IMR-90 (cell line): Measurements from ENCODE around the gene TBXAS1. TPM values are rescaled to one million over a fixed set of nuclear protein-coding genes. Genes with fewer than 3 reads are reported as not detected.
A peak's percentile ranks its signal among the peaks of the same experiment; 100 is the strongest.

Experiments
- ATAC-seq: fragments of 200-7000 bp; cut with Tn5 transposase; 2 replicates; pipeline ENCODE4 v1.9.1; 2020; ENCODE audit warnings: low read depth, mild to moderate bottlenecking, moderate library complexity
- BruUV-seq: library from RNA; stranded (reverse); fragments of 400-500 nt; replicated peaks from 2 replicates; lab custom pipeline; 2021; lab: Mats Ljungman, UMichigan
- CTCF ChIA-PET: fragments of 300-600 bp; formaldehyde crosslinking; extraction: SDS; loops from one replicate; lab custom pipeline; 2021; ENCODE audit warnings: antibody characterized with exemption; lab: Yijun Ruan, JAX
- POLR2A ChIA-PET: fragments of 300-600 bp; sonication (Branson Sonifier 250); formaldehyde crosslinking; loops from one replicate; lab custom pipeline; 2022; ENCODE audit warnings: antibody characterized with exemption; ENCODE audit not compliant: unreplicated experiment; lab: Charles Lee
- DNase-seq: peaks from one replicate; pipeline ENCODE4 v3.0.0; 2013
- H2AFZ ChIP-seq: replicated peaks from 2 replicates; pipeline ENCODE3; 2013; ENCODE audit warnings: low read length, mild to moderate bottlenecking; ENCODE audit not compliant: poor library complexity
- H2AK5ac ChIP-seq: 2 replicates; pipeline ENCODE4 v1.6.1; 2013; ENCODE audit warnings: low read depth, low read length, inconsistent platforms
- H2AK9ac ChIP-seq: replicated peaks from 2 replicates; pipeline ENCODE3; 2013; ENCODE audit warnings: mild to moderate bottlenecking, low read depth, low read length, moderate library complexity; ENCODE audit not compliant: poor library complexity
- H2BK120ac ChIP-seq: 2 replicates; pipeline ENCODE4 v1.6.1; 2013; ENCODE audit warnings: low read depth, low read length, inconsistent platforms
- H2BK15ac ChIP-seq: 3 replicates; pipeline ENCODE4 v1.6.1; 2013; ENCODE audit warnings: low read depth, low read length, inconsistent platforms
- H2BK20ac ChIP-seq: 2 replicates; pipeline ENCODE4 v1.6.1; 2013; ENCODE audit warnings: low read depth, mild to moderate bottlenecking, inconsistent platforms, low read length, moderate library complexity
- H2BK5ac ChIP-seq: 2 replicates; pipeline ENCODE4 v1.6.1; 2013; ENCODE audit warnings: mild to moderate bottlenecking, low read depth, low read length, inconsistent platforms; ENCODE audit not compliant: poor library complexity, severe bottlenecking
- H3K14ac ChIP-seq: replicated peaks from 2 replicates; pipeline ENCODE4 v1.6.1; 2013; ENCODE audit warnings: low read depth, low read length, inconsistent platforms
- H3K18ac ChIP-seq: 2 replicates; pipeline ENCODE4 v1.6.1; 2013; ENCODE audit warnings: low read depth, low read length, control low read depth
- H3K23ac ChIP-seq: 2 replicates; pipeline ENCODE4 v1.6.1; 2013; ENCODE audit warnings: low read depth, low read length, inconsistent platforms
- H3K27ac ChIP-seq: 2 replicates; pipeline ENCODE4 v1.5.1; 2013; ENCODE audit warnings: mild to moderate bottlenecking, control low read depth, low read length; ENCODE audit not compliant: insufficient read depth
- H3K27me3 ChIP-seq: 2 replicates; pipeline ENCODE4 v1.6.1; 2013; ENCODE audit warnings: low read length; ENCODE audit not compliant: control insufficient read depth, insufficient read depth
- H3K36me3 ChIP-seq: 2 replicates; pipeline ENCODE4 v1.6.1; 2013; ENCODE audit warnings: low read length, mixed read lengths; ENCODE audit not compliant: control insufficient read depth, insufficient read depth
- H3K4ac ChIP-seq: 2 replicates; pipeline ENCODE4 v1.6.1; 2013; ENCODE audit warnings: low read depth, low read length, inconsistent platforms
- H3K4me1 ChIP-seq: 2 replicates; pipeline ENCODE4 v1.6.1; 2013; ENCODE audit warnings: low read length, mixed read lengths; ENCODE audit not compliant: control insufficient read depth, insufficient read depth
- H3K4me2 ChIP-seq: 2 replicates; pipeline ENCODE4 v1.6.1; 2013; ENCODE audit warnings: low read depth, mild to moderate bottlenecking, control low read depth, low read length, moderate library complexity
- H3K4me3 ChIP-seq: 2 replicates; pipeline ENCODE4 v1.5.1; 2013; ENCODE audit warnings: low read depth, mild to moderate bottlenecking, control low read depth, low read length, moderate library complexity; ENCODE audit not compliant: insufficient read depth
- H3K56ac ChIP-seq: 2 replicates; pipeline ENCODE4 v1.6.1; 2013; ENCODE audit warnings: low read length, inconsistent platforms; ENCODE audit not compliant: insufficient read depth; ENCODE audit errors: extremely low read depth
- H3K79me1 ChIP-seq, 2 experiments: 2 replicates each; pipeline ENCODE4 v1.6.1; 2013; ENCODE audit warnings: low read length in 2 of 2, inconsistent platforms in 1 of 2, low read depth in 1 of 2
- H3K9ac ChIP-seq: 2 replicates; pipeline ENCODE4 v1.6.1; 2013; ENCODE audit warnings: low read depth, low read length, control low read depth
- H3K9me1 ChIP-seq: 2 replicates; pipeline ENCODE4 v1.6.1; 2013; ENCODE audit warnings: low read length, inconsistent platforms; ENCODE audit not compliant: insufficient read depth
- H3K9me3 ChIP-seq: 2 replicates; pipeline ENCODE4 v1.6.1; 2013; ENCODE audit warnings: low read length; ENCODE audit not compliant: control insufficient read depth, insufficient read depth
- H4K20me1 ChIP-seq: 2 replicates; pipeline ENCODE4 v1.6.1; 2013; ENCODE audit warnings: low read length, inconsistent platforms; ENCODE audit not compliant: insufficient read depth
- H4K5ac ChIP-seq: 2 replicates; pipeline ENCODE4 v1.6.1; 2013; ENCODE audit warnings: mild to moderate bottlenecking, low read depth, low read length, control low read depth
- H4K8ac ChIP-seq, 2 experiments: 2 replicates each; pipeline ENCODE4 v1.6.1; 2013; ENCODE audit warnings: low read depth in 2 of 2, low read length in 2 of 2, control low read depth in 1 of 2, inconsistent platforms in 1 of 2
- H4K91ac ChIP-seq: 2 replicates; pipeline ENCODE4 v1.6.1; 2013; ENCODE audit warnings: low read depth, low read length, inconsistent platforms; ENCODE audit not compliant: insufficient read depth
- BHLHE40 ChIP-seq: fragments of 150-350 bp; IDR thresholded peaks from 2 replicates; pipeline ENCODE4 v1.6.1; 2016; ENCODE audit warnings: mild to moderate bottlenecking, low read depth, low read length
- CEBPB ChIP-seq: IDR thresholded peaks from 2 replicates; pipeline ENCODE4 v1.6.1; 2012; ENCODE audit warnings: low read depth, low read length, improper control_type of control experiment
- CHD1 ChIP-seq: IDR thresholded peaks from 2 replicates; pipeline ENCODE4 v1.6.1; 2012; ENCODE audit warnings: low read depth, low read length, improper control_type of control experiment
- FOS ChIP-seq: fragments of 150-350 bp; IDR thresholded peaks from 2 replicates; pipeline ENCODE4 v1.6.1; 2016; ENCODE audit warnings: low read depth, low read length
- MAFK ChIP-seq: IDR thresholded peaks from 2 replicates; pipeline ENCODE4 v1.6.1; 2012; ENCODE audit warnings: low read depth, low read length, improper control_type of control experiment
- MAZ ChIP-seq: IDR thresholded peaks from 2 replicates; pipeline ENCODE4 v1.6.1; 2012; ENCODE audit warnings: low read depth, mild to moderate bottlenecking, low read length, improper control_type of control experiment, moderate library complexity, borderline replicate concordance
- MXI1 ChIP-seq: IDR thresholded peaks from 2 replicates; pipeline ENCODE4 v1.6.1; 2012; ENCODE audit warnings: low read depth, mild to moderate bottlenecking, low read length, moderate library complexity, borderline replicate concordance
- NFE2L2 ChIP-seq: fragments of 150-350 bp; IDR thresholded peaks from 2 replicates; pipeline ENCODE4 v1.6.1; 2016; ENCODE audit warnings: low read depth, mild to moderate bottlenecking, low read length
- POLR2A ChIP-seq: IDR thresholded peaks from 2 replicates; pipeline ENCODE4 v1.6.1; 2012; ENCODE audit warnings: mild to moderate bottlenecking, low read depth, low read length
- RAD21 ChIP-seq: IDR thresholded peaks from 2 replicates; pipeline ENCODE4 v1.6.1; 2012; ENCODE audit warnings: low read length, improper control_type of control experiment
- RCOR1 ChIP-seq: IDR thresholded peaks from 2 replicates; pipeline ENCODE4 v1.6.1; 2012; ENCODE audit warnings: mild to moderate bottlenecking, low read length, improper control_type of control experiment; ENCODE audit not compliant: insufficient replicate concordance
- RFX5 ChIP-seq: IDR thresholded peaks from 2 replicates; pipeline ENCODE4 v1.8.0; 2012; ENCODE audit warnings: low read depth, mild to moderate bottlenecking, low read length, moderate library complexity
- SMC3 ChIP-seq: fragments of 150-350 bp; IDR thresholded peaks from 2 replicates; pipeline ENCODE4 v1.6.1; 2016; ENCODE audit warnings: low read depth, mild to moderate bottlenecking, antibody characterized with exemption, low read length, moderate library complexity
- WGBS, 2 experiments: methylation state at CpG; one replicate each; pipeline versions ENCODE4 v1.1.5 to v1.1.7; 2013; ENCODE audit warnings: missing lambda C conversion rate in 2 of 2; ENCODE audit not compliant: insufficient read length in 1 of 2; ENCODE audit errors: extremely low coverage in 2 of 2; 5-methylcytosine and 5-hydroxymethylcytosine counted together
- dilution Hi-C: fragments of 300-500 bp; cut with HindIII; formaldehyde crosslinking; loops from one replicate; pipeline ENCODE4 v1.14.3; 2018; ENCODE audit warnings: low sequenced_read_pairs; ENCODE audit not compliant: unreplicated experiment
- in situ Hi-C: fragments of 300-500 bp; cut with MboI; formaldehyde crosslinking; loops from 3 replicates; pipeline ENCODE4 v1.14.3; 2019; ENCODE audit warnings: low sequenced_read_pairs, inconsistent platforms, mixed read lengths
- intact Hi-C: fragments of 100-400 bp; cut with micrococcal nuclease; formaldehyde crosslinking; loops from 2 replicates; pipeline ENCODE4 v1.10.0; 2022
- polyA plus RNA-seq, 3 experiments: library from polyadenylated mRNA; depleted of rRNA; stranded (reverse); fragments of >200 nt; gene quantifications; 2 replicates each; pipeline ENCODE4 v1.2.3, GENCODE V29; 2012; ENCODE audit warnings: low replicate concordance in 1 of 3
- total RNA-seq: library from RNA; depleted of rRNA; stranded (reverse); fragments of >200 nt; gene quantifications from 2 replicates; pipeline ENCODE4 v1.2.3, GENCODE V29; 2012
- TF ChIP-seq, protein P1 (sequence below): conservative IDR thresholded peaks from 2 replicates; pipeline ENCODE4 v1.5.1; 2012; ENCODE audit warnings: mild to moderate bottlenecking, low read depth, low read length, improper control_type of control experiment
- TF ChIP-seq, protein P2 (sequence below): fragments of 150-350 bp; IDR thresholded peaks from 2 replicates; pipeline ENCODE4 v1.6.1; 2017; ENCODE audit warnings: mild to moderate bottlenecking, antibody characterized with exemption, low read length, low read depth
- TF ChIP-seq, protein P3 (sequence below): fragments of 150-350 bp; IDR thresholded peaks from 2 replicates; pipeline ENCODE4 v1.6.1; 2016; ENCODE audit warnings: low read depth, mild to moderate bottlenecking, low read length, moderate library complexity, borderline replicate concordance

The TBXAS1 gene
- total and polyA plus RNA-seq, 2 of the 4 experiments (the other 2 are of a cell fraction): 5.9 to 10.8 TPM

DNA sequence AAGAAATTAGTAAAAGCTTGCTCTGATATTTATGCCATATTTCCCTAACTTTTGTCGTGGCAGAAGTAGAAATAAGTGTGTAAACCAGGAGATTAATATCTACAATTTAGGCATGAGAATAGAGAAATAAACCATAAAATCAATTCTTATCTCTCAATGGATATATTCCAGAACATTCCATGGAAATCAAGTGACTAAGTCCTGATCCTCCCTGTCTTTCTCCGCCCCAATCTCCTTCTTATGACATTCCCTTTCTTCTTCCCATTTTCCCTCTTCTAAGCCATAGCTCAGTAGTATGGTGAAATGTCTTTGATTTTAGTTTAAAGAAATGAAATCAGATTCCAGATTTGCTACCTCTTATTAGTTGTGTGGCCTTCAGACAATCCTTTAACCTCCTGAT lies 88.8 kb downstream of the TBXAS1 start:
- Histone ChIP-seq H3K23ac (no peak overlapping the region), H3K27me3 (no peaks in the 10 kb centered on the region), H2BK20ac (peak overlapping the region; percentile 22), H3K36me3 (peaks cover 3% of the 10 kb centered on the region; the same call in 1 of the 2 replicates), H2AFZ (no peak overlapping the region), H2BK15ac (no peak overlapping the region), H3K9me1 (peaks cover 30% of the 10 kb centered on the region), H3K14ac (0 out of 2 replicates have a peak overlapping the region, but pooled peaks have one; percentile 57), H3K79me1 (peaks cover 0 to 16% of the 10 kb centered on the region in 2 experiments; a peak in 2 of 4 replicates), H3K4me1 (peaks cover 28% of the 10 kb centered on the region), H2BK120ac (0 out of 2 replicates have a peak overlapping the region, but pooled peaks have one; percentile 24), H3K56ac (no peak overlapping the region), H3K4me2 (no peak overlapping the region), H4K8ac (no peak overlapping the region), H3K4me3 (no peak overlapping the region), H3K4ac (peak overlapping the region; percentile 49), H3K9me3 (no peaks in the 10 kb centered on the region), H4K20me1 (no peaks in the 10 kb centered on the region), H3K27ac (no peak overlapping the region), H4K91ac (no peak overlapping the region), H2AK5ac (no peak overlapping the region), H3K18ac (no peak overlapping the region), H2AK9ac (no peak overlapping the region), H2BK5ac (no peak overlapping the region), H4K5ac (no peak overlapping the region), H3K9ac (no peak overlapping the region)
- WGBS, 2 experiments: no CpG with 5 or more reads among the region's 2 CpGs
- in situ Hi-C loops: no loop called here
- dilution Hi-C loops: no loop called here
- ATAC-seq: no peak
- intact Hi-C loops: no loop called here
- no peak for DNase-seq
- no TSS peak for BruUV-seq
- TF ChIP-seq FOS (no peak), RCOR1 (no peak), CEBPB (no peak), MAZ (no peak), MXI1 (no peak), RFX5 (no peak), POLR2A (no peak), BHLHE40 (no peak), MAFK (no peak), SMC3 (no peak), CHD1 (no peak), NFE2L2 (no peak), RAD21 (no peak)
- TF ChIP-seq, protein P1, sequence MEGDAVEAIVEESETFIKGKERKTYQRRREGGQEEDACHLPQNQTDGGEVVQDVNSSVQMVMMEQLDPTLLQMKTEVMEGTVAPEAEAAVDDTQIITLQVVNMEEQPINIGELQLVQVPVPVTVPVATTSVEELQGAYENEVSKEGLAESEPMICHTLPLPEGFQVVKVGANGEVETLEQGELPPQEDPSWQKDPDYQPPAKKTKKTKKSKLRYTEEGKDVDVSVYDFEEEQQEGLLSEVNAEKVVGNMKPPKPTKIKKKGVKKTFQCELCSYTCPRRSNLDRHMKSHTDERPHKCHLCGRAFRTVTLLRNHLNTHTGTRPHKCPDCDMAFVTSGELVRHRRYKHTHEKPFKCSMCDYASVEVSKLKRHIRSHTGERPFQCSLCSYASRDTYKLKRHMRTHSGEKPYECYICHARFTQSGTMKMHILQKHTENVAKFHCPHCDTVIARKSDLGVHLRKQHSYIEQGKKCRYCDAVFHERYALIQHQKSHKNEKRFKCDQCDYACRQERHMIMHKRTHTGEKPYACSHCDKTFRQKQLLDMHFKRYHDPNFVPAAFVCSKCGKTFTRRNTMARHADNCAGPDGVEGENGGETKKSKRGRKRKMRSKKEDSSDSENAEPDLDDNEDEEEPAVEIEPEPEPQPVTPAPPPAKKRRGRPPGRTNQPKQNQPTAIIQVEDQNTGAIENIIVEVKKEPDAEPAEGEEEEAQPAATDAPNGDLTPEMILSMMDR: no peak
- TF ChIP-seq, protein P2, sequence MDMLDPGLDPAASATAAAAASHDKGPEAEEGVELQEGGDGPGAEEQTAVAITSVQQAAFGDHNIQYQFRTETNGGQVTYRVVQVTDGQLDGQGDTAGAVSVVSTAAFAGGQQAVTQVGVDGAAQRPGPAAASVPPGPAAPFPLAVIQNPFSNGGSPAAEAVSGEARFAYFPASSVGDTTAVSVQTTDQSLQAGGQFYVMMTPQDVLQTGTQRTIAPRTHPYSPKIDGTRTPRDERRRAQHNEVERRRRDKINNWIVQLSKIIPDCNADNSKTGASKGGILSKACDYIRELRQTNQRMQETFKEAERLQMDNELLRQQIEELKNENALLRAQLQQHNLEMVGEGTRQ: no peak
- TF ChIP-seq, protein P3, sequence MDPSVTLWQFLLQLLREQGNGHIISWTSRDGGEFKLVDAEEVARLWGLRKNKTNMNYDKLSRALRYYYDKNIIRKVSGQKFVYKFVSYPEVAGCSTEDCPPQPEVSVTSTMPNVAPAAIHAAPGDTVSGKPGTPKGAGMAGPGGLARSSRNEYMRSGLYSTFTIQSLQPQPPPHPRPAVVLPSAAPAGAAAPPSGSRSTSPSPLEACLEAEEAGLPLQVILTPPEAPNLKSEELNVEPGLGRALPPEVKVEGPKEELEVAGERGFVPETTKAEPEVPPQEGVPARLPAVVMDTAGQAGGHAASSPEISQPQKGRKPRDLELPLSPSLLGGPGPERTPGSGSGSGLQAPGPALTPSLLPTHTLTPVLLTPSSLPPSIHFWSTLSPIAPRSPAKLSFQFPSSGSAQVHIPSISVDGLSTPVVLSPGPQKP: no peak
- ChIA-PET CTCF (no interaction called here), POLR2A (no interaction called here)
